ENCODE measurements around the gene CDC6.

Gene CDC6

DNA sequence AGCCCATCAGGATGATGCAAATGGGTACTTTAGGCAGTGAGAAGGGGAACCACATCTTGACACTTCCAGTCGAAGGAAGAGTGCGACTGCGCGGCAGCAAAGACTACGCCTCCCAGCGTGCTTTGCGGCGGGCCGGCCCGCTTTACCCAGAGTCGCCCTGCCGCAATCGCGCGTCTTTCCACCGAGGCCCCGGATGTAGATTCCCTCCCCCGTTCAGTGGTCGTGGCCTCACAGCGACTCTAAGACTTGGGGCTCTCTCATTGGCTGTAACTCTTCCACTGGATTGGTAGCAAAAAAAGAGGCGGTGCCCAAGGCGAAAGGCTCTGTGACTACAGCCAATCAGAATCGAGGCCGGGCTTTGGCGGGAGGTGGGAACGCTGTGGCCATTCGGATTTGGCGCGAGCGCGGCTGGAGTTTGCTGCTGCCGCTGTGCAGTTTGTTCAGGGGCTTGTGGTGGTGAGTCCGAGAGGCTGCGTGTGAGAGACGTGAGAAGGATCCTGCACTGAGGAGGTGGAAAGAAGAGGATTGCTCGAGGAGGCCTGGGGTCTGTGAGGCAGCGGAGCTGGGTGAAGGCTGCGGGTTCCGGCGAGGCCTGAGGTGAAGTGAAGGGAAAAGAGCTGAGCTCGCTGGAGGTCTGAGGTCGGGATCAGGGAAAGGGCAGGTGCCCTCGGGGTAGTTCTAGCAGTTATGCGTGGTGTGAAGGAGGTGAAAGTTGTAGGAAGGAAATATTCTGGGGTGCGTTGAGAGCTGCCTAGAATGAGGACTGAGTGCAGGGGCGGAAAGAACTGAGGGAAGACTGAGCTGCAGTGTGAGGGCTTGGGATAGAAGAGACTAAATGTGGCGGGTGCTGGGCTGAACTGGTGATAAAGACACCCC, at the start of gene CDC6:
Gene CDC6, plus strand, starts transcription at position 386 of the 876 bp plus-strand sequence. CDS start 1,542 bp downstream, outside the sequence.
- peak; percentile 98 for DNase-seq

- no peak for DNase-seq
Observed at GRCh38 chr17:40241252-40241834, 46.3 kb upstream of the CDC6 start.

- DNase-seq: no peak
Observed at GRCh38 chr17:40242774-40243173, 44.9 kb upstream of the CDC6 start.

DNA sequence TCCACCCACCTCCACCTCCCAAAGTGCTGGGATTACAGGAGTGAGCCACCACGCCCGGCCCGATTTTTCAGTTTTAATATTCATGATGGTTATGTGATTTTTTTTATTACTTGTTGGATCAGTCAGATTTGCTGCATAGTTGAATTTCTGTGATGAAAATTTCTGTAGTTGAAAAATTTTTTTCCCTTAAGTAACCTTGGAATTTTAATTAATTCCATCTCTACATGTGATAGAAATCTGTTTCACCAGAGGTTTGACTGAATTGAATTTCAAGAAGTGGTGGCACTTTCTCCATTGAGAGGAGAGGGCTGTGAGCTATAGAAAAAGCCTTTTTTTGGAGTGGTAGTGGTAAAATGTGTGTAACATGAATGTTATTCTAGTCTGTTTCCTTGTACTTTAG, 43.9 kb upstream of the CDC6 start:
- no peak for DNase-seq

DNA sequence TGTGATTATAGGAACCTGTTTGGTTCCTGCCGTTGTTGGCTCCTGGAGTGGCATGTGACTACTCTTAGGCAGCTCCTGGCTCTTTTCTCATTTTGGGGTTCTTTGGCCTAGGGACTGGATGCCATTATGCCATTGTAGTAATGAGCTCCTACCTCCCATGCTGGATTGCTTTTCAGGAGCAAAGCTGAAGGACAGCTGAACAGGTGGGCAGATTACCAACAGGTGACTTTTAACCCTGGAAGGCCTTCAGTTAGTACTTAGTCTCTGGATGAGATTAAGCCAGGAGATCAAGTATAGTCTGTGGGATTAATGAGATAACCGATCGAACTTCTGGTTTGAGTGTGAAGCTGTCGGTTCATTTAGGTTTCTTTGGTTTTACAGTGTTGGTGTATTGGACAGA, 43.4 kb upstream of the CDC6 start:
- no peak for DNase-seq

DNA sequence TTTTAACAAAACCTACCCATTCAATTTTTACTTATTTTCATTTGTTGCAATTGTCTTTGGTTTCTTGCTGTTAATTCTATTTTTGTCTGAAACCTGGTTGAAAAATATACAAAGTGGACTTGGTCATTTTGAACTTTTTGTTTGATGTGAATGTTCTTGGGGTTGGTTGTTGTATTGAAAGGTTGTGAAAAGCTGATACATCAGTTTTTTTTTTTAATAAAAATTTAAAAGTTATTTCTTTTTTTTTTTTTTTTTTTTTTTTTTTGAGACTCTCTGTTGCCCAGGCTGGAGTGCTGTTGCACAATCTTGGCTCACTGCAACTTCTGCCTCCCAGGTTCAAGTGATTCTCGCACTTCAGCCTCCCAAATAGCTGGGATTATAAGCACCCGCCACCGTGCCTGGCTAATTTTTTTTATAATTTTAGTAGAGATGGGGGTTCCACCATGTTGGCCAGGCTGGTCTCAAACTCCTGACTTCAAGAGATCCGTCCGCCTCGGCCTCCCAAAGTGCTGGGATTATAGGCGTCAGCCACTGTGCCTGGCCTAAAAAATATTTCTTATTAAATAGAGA, 39.7 kb upstream of the CDC6 start:
- no peak for DNase-seq

DNA sequence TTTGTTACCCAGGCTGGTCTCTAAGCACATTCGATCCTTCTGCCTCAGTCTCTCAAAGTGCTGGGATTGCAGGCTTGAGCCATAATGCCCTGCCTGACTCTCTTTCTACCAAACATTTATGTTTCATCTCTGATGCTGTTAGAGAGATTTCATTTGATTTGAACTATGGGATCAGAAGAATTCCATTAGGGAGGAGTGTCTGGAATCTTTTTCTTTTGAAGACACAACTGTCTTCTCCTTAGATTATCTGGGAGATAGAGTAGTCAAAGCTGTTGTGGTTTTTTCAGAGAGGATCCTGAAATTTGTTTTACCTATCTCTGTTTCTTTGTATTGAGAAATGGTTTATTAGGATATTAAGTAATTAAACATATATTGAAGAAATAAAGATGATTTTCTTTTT, 39.2 kb upstream of the CDC6 start:
- DNase-seq: no peak

DNA sequence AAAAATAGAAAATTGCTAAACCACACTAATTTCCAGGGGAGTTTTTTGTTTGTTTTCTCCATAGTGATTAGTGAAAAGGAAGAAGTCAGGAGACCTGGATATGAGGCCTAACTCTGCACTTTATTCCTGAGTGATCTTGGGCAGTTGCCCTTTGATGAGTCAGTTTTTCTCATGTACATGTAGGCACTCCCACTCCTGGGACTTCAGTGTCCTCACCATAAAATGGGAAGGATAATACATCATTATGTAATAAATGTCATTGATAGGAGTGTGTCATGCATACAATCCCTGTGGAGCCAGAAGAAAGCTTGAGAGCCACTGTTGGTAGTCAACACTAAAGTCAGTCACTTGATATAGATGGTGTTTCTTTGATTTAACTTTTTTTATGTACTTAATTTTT, 36.1 kb upstream of the CDC6 start:
- no peak for DNase-seq

DNA sequence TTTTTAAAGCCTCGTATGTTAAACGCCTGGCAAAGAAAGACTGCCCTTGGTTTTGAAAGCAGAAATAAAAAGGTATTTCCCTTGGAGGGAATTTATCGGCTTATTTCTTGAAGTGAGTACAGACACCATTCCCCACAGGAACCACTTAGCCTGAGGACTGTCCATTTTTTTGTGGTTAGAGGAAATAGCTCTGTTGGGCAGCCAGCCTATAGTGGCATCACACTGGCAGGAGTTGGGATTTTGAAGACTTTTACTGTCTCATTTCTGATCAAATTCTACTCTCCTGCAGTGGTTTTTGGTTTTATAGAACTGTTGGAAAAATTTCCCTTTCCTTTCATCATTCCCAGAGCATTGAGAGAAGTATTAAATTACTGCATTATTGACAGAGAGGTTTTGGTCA, 34.1 kb upstream of the CDC6 start:
- no peak for DNase-seq

DNA sequence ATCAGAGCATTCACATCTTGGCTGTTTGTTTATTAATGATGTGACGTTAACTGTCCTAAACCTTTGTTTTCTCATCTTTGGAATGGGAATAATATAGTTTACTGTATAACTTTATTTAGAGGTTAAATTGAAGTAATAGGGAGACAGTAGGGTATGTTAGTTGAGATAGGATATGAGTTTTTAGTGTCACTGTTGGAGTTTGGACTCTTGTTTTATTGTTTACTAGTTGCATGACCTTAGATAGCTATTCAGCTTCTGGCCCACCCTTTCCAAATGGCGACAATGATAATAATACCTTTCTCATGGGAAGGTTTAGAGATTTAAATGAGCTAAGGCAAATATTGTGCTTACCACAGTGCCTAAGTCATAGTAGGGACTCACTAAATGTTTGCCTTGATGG, 28.2 kb upstream of the CDC6 start:
- no peak for DNase-seq

DNA sequence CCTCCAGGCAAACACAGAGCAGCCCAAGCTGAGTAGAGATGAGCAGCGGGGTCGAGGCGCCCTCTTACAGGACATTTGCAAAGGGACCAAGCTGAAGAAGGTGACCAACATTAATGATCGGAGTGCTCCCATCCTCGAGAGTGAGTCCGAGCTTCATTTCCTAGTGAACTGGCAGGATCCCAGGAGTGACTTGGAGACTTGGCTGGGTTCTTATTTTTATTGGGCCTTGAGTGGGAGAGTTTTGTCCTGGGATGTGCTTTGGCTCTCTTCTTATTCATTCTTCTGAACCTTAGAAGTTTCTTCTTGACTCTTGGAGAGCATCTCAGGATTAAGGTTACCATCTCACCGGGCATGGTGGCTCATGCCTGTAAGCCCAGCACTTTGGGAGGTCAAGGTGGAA, 27.2 kb upstream of the CDC6 start:
- no peak for DNase-seq

DNA sequence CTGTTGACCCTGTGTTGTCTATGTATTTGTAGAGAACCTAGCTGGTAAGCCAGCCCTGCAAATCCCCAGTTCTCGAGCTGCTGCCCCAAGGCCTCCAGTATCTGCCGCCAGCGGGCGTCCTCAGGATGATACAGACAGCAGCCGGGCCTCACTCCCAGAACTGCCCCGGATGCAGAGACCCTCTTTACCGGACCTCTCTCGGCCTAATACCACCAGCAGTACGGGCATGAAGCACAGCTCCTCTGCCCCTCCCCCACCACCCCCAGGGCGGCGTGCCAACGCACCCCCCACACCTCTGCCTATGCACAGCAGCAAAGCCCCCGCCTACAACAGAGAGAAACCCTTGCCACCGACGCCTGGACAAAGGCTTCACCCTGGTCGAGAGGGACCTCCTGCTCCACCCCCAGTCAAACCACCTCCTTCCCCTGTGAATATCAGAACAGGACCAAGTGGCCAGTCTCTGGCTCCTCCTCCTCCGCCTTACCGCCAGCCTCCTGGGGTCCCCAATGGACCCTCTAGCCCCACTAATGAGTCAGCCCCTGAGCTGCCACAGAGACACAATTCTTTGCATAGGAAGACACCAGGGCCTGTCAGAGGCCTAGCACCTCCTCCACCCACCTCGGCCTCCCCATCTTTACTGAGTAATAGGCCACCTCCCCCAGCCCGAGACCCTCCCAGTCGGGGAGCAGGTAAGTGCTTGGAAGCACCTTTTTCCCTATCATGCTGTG, 23.1 kb upstream of the CDC6 start:
- no peak for DNase-seq

- no peak for DNase-seq
Observed at GRCh38 chr17:40265337-40265736, 22.3 kb upstream of the CDC6 start.

- DNase-seq: no peak
Observed at GRCh38 chr17:40266882-40267281, 20.8 kb upstream of the CDC6 start.

GRCh38 chr17:40268141-40268712, 19.5 kb upstream of the CDC6 start:
- DNase-seq: no peak

GRCh38 chr17:40278414-40278813, 9.3 kb upstream of the CDC6 start:
- DNase-seq: no peak

- no peak for DNase-seq
Observed at GRCh38 chr17:40279402-40279801, 8.3 kb upstream of the CDC6 start.

DNA sequence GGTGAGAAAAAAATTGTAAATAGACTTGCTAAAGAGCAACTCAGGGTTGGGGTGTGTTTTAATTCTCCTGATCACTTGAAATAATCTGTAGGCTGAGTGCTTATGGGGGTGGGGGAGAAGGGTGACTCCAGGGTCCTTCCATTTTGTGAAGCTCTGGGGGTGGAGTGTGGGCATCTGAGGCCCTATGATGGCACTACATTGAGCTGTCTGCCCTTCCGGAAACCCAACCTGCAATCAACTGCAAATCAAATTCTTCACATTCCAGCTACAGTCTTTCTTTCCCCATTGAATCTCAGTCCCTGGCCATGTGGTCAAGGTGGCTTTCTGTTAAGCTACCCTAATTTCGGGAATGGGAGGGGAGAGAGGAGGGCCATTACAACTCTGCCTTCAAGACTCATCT, 6.0 kb upstream of the CDC6 start:
- no peak for DNase-seq

DNA sequence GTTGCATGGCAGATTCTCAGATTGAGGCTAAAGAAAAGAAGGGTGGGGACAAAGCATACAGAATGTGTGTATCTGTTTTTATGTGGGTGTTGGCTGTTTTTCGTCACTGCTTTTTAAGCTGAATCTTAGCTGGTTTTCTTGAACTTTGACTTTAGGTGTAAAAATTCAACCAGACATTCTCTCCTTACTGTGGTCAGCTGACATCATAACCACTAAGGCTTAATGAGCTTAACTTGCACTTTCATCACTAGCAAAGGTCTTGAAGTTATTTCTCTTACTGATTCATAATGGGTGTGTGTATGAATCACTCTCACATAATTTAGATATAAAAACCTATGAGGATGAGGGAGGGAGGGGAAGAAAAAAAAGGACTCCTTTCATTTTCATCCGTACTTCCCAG, 4.0 kb upstream of the CDC6 start:
- no peak for DNase-seq

DNA sequence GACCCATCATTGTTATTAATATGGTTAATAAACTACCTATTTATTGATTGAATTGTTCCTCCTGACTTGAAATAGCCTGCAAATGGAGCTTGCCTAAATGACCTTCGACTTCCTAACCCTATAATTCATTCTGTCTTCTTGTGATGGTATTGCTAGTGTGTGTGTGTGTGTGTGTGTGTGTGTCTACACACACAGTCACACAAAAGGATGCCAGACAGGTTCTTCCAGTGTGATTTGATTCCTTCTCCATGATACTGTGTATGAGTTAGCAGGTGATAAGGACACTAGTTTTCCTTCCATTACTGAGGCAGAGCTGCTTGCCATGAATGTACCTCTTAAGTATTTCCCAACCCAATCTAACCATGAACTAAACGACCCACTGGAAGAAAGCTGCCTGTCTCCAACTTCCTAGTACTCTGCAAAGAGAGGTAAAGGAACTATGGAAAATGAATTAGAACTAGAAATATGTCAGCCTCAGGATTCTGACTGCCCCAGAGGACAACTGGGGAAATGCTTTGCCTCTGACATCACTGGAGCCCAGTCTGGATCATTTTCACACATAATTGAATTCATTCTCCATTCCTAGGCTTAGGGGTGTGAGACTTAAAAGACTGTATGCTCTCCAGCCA, 3.5 kb upstream of the CDC6 start:
- no peak for DNase-seq

GRCh38 chr17:40286473-40286872, 1.2 kb upstream of the CDC6 start:
- no peak for DNase-seq

DNA sequence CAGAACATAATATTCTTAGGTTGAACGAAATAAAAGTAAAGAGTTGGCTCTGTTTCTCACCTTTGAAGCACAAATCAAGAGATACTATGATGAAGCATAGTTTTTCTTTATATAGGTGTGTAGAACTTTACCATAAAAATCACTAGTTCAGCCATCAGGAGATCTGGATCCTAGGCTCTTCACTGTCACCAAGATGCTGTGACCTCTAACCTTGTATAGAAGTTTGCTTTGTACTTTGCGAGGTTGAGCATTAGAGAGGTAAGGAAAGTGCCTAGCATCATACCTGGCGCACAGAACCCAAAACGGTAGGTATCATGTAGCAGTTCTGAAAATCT, 553 bp upstream of the CDC6 start:
- DNase-seq: no peak

All from SIG-M5 (cell line).